ENCODE results near the gene ATOH7.

ATOH7 gene

DNA sequence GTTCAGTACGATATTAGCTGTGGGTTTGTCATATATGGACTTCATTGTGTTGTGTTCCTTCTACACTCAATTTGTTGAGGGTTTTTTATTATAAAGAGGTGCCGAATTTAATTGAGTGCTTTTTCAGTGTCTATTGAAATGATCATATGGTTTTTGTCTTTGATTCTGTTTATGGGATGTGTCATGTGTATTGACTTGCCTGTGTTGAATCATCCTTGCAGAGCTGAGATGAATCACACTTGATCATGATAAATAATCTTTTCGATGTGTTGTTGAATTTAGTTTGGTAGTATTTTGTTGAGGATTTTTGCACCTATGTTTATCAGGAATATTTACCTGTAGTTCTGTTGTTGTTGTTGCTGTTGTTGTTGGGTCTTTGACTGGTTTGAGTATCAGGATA lies 39.8 kb downstream of the ATOH7 start:
- DNase-seq (ENCODE audit: low spot score) = peak; percentile 44
- no peak overlapping the region for H3K27ac ChIP-seq
- TF ChIP-seq, protein P1, sequence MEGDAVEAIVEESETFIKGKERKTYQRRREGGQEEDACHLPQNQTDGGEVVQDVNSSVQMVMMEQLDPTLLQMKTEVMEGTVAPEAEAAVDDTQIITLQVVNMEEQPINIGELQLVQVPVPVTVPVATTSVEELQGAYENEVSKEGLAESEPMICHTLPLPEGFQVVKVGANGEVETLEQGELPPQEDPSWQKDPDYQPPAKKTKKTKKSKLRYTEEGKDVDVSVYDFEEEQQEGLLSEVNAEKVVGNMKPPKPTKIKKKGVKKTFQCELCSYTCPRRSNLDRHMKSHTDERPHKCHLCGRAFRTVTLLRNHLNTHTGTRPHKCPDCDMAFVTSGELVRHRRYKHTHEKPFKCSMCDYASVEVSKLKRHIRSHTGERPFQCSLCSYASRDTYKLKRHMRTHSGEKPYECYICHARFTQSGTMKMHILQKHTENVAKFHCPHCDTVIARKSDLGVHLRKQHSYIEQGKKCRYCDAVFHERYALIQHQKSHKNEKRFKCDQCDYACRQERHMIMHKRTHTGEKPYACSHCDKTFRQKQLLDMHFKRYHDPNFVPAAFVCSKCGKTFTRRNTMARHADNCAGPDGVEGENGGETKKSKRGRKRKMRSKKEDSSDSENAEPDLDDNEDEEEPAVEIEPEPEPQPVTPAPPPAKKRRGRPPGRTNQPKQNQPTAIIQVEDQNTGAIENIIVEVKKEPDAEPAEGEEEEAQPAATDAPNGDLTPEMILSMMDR (conservative IDR thresholded peaks at IDR 0.05; ENCODE audit: low read depth) = no peak
- ChIA-PET POLR2A (ENCODE audit: low non-redundant PET) (no interaction called here), CTCF (interaction anchor here (0.7 to 0.9 kb wide), 2 partner anchors 10 to 110 kb away, joined by 3 read pairs; no protein-coding TSS in a partner anchor)

DNA sequence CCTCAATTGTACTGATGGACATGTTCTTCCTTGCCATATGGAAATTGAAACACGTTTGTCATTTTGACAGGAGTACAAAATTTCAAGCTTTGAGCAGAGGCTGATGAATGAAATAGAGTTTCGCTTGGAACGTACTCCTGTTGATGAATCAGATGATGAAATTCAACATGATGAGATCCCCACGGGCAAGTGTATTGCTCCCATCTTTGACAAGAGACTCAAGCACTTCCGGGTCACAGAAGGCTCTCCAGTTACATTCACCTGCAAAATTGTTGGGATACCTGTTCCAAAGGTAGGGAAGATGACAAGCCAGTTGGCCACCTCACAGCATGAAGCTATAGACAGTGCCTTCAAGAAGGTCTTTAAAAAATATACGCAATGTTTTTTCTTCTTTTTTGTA lies 43.1 kb downstream of the ATOH7 start:
- no peak overlapping the region for H3K27ac ChIP-seq
- POLR2A ChIA-PET (ENCODE audit: low non-redundant PET) = no interaction called here
- CTCF ChIA-PET = interaction anchor here (0.6 to 0.9 kb wide), 2 partner anchors 9 to 214 kb away, joined by 3 read pairs; no protein-coding TSS in a partner anchor
- DNase-seq (ENCODE audit: low spot score) = no peak
- TF ChIP-seq, protein P1 (conservative IDR thresholded peaks at IDR 0.05; ENCODE audit: low read depth) = no peak

DNA sequence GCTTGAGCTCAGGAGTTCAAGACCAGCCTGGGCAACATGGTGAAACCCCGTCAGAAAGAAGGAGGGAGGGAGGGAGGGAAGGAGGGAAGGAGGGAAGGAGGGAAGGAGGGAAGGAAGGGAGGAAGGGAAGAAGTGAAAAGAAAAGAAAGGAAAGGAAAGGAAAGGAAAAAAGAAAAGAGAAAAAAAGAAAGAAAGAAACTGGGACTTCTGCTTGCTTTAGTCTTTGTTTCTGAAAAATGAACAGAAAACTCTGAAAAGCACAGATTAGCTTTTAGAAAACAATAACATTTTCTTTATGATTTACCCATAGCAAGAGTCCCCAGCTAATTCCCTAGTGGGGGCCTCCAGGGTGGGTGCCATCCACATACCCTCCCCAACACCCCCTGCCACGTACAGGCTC lies 46.8 kb downstream of the ATOH7 start:
- CTCF ChIA-PET = no interaction called here
- no peak for DNase-seq (ENCODE audit: low spot score)
- TF ChIP-seq, protein P1 (conservative IDR thresholded peaks at IDR 0.05; ENCODE audit: low read depth) = no peak
- H3K27ac ChIP-seq = no peak overlapping the region
- POLR2A ChIA-PET (ENCODE audit: low non-redundant PET) = no interaction called here

DNA sequence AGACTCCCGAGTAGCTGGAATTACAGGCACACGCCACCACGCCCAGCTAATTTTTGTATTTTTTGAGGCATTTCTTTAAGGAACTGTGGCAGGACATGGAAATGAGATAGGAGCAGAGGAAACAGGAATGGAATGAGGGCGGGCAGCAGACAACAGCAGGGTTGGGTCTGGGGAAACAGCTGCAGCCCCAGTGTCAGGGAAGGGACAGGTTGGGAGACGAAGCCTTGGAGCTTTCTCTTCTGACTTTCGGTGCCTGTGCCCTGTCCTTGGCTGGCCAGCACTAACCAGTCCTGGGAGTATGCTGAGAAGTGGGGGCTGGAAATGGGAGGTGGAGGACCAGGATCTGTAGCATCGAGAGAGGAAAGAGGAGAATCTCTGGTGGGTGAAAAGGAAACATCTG lies 47.4 kb downstream of the ATOH7 start:
- ChIA-PET CTCF (interaction anchor here (0.7 kb wide), 1 partner anchor 103 kb away, joined by 4 read pairs; no protein-coding TSS in a partner anchor), POLR2A (ENCODE audit: low non-redundant PET) (no interaction called here)
- no peak overlapping the region for H3K27ac ChIP-seq
- TF ChIP-seq, protein P1 (conservative IDR thresholded peaks at IDR 0.05; ENCODE audit: low read depth) = no peak
- DNase-seq (ENCODE audit: low spot score) = no peak

Measured in RWPE1 (cell line).